SK-N-SH treated with all-trans-retinoic acid at 6 μM for 48 hours (cell line): Measurements from ENCODE around the gene SEL1L.

Source experiments
- ATAC-seq: fragments of 200-7000 bp; cut with Tn5 transposase; 3 replicates; pipeline ENCODE4 v1.9.1; 2020; ENCODE audit warnings: mild to moderate bottlenecking, moderate library complexity
- ARNTL ChIP-seq: fragments of 450-650 bp; formaldehyde crosslinking; IDR thresholded peaks from 2 replicates; pipeline ENCODE4 v1.5.0; 2020; ENCODE audit warnings: low read depth, mild to moderate bottlenecking, moderate library complexity, borderline replicate concordance
- BACH2 ChIP-seq: fragments of 250-450 bp; sonication (Bioruptor Pico); IDR thresholded peaks from 2 replicates; pipeline ENCODE4 v1.9.0; 2021; ENCODE audit warnings: mild to moderate bottlenecking, borderline replicate concordance
- CREB5 ChIP-seq: fragments of 250-450 bp; sonication (Bioruptor Pico); IDR thresholded peaks from 2 replicates; pipeline ENCODE4 v1.5.1; 2020; ENCODE audit warnings: low read depth, mild to moderate bottlenecking, moderate library complexity
- CSDC2 ChIP-seq: fragments of 250-450 bp; sonication (Bioruptor Pico); IDR thresholded peaks from 2 replicates; pipeline ENCODE4 v1.5.0; 2020; ENCODE audit warnings: mild to moderate bottlenecking, moderate library complexity
- ESRRG ChIP-seq: fragments of 250-450 bp; sonication (Bioruptor Pico); IDR thresholded peaks from 2 replicates; pipeline ENCODE4 v1.6.1; 2021; ENCODE audit warnings: mild to moderate bottlenecking
- GLIS3 ChIP-seq: fragments of 250-450 bp; sonication (Bioruptor Pico); IDR thresholded peaks from 2 replicates; pipeline ENCODE4 v1.5.0; 2020; ENCODE audit warnings: mild to moderate bottlenecking, moderate library complexity
- ISL1 ChIP-seq: fragments of 250-450 bp; sonication (Bioruptor Pico); IDR thresholded peaks from 2 replicates; pipeline ENCODE4 v2.1.2; 2022; ENCODE audit warnings: mild to moderate bottlenecking, moderate library complexity
- OSR1 ChIP-seq: fragments of 250-450 bp; sonication (Bioruptor Pico); IDR thresholded peaks from 2 replicates; pipeline ENCODE4 v1.8.0; 2022; ENCODE audit warnings: moderate library complexity, mild to moderate bottlenecking, inconsistent platforms
- PATZ1 ChIP-seq: fragments of 250-450 bp; sonication (Bioruptor Pico); IDR thresholded peaks from 2 replicates; pipeline ENCODE4 v1.8.0; 2020; ENCODE audit warnings: mild to moderate bottlenecking, moderate library complexity, borderline replicate concordance
- POU6F1 ChIP-seq: fragments of 250-450 bp; sonication (Bioruptor Pico); IDR thresholded peaks from 2 replicates; pipeline ENCODE4 v1.8.0; 2021; ENCODE audit warnings: low read depth, mild to moderate bottlenecking, moderate library complexity, borderline replicate concordance
- SNAI2 ChIP-seq: fragments of 250-450 bp; sonication (Bioruptor Pico); IDR thresholded peaks from 2 replicates; pipeline ENCODE4 v1.5.0; 2020; ENCODE audit warnings: mild to moderate bottlenecking, moderate library complexity
- TCF4 ChIP-seq: fragments of 250-450 bp; sonication (Bioruptor Pico); IDR thresholded peaks from 2 replicates; pipeline ENCODE4 v1.8.0; 2021; ENCODE audit warnings: mild to moderate bottlenecking, moderate library complexity, borderline replicate concordance
- TOX ChIP-seq: fragments of 250-450 bp; sonication (Bioruptor Pico); IDR thresholded peaks from 2 replicates; pipeline ENCODE4 v1.8.0; 2021; ENCODE audit warnings: mild to moderate bottlenecking, moderate library complexity, borderline replicate concordance
- TSHZ2 ChIP-seq: fragments of 250-450 bp; sonication (Bioruptor Pico); IDR thresholded peaks from 2 replicates; pipeline ENCODE4 v1.5.0; 2020; ENCODE audit warnings: mild to moderate bottlenecking, moderate library complexity
- ZFP30 ChIP-seq: fragments of 450-650 bp; formaldehyde crosslinking; IDR thresholded peaks from 2 replicates; pipeline ENCODE4 v1.5.0; 2022; ENCODE audit warnings: mild to moderate bottlenecking, moderate library complexity
- ZNF565 ChIP-seq: fragments of 450-650 bp; formaldehyde crosslinking; conservative IDR thresholded peaks from 2 replicates; pipeline ENCODE4 v1.5.0; 2020; ENCODE audit warnings: low read depth, mild to moderate bottlenecking, moderate library complexity
- ZNF70 ChIP-seq: fragments of 450-650 bp; formaldehyde crosslinking; IDR thresholded peaks from 2 replicates; pipeline ENCODE4 v1.5.0; 2020; ENCODE audit warnings: mild to moderate bottlenecking, moderate library complexity
- ZNF8 ChIP-seq: fragments of 450-650 bp; formaldehyde crosslinking; IDR thresholded peaks from 2 replicates; pipeline ENCODE4 v1.5.0; 2020; ENCODE audit warnings: mild to moderate bottlenecking, moderate library complexity

Gene SEL1L

GRCh38 chr14:81452341-81453133, 81.1 kb downstream of the SEL1L start:
- TF ChIP-seq SNAI2 (no peak), TSHZ2 (no peak), ZFP30 (CRISPR knock-in tag) (no peak), BACH2 (CRISPR knock-in tag) (no peak), ZNF70 (CRISPR knock-in tag) (no peak), PATZ1 (CRISPR knock-in tag) (no peak), POU6F1 (CRISPR knock-in tag) (no peak)
- TF ChIP-seq, all 23 proteins: peak for 0
- ATAC-seq, result peak; percentile 71

GRCh38 chr14:81450976-81451375, 82.7 kb downstream of the SEL1L start:
- TF ChIP-seq TCF4 (CRISPR knock-in tag) (no peak), POU6F1 (CRISPR knock-in tag) (no peak), TOX (CRISPR knock-in tag) (no peak), OSR1 (CRISPR knock-in tag) (no peak), ZNF565 (CRISPR knock-in tag) (no peak), ISL1 (CRISPR knock-in tag) (no peak), ZNF8 (CRISPR knock-in tag) (no peak), PATZ1 (CRISPR knock-in tag) (no peak), GLIS3 (CRISPR knock-in tag) (no peak), CSDC2 (CRISPR knock-in tag) (no peak), BACH2 (CRISPR knock-in tag) (no peak), CREB5 (CRISPR knock-in tag) (no peak)
- TF ChIP-seq, all 23 proteins: peak for 0
- no peak for ATAC-seq

GRCh38 chr14:81450100-81450531, 83.5 kb downstream of the SEL1L start:
- TF ChIP-seq SNAI2, result no peak
- TF ChIP-seq BACH2 (CRISPR knock-in tag), result no peak
- no peak for TF ChIP-seq TOX (CRISPR knock-in tag)
- no peak for TF ChIP-seq PATZ1 (CRISPR knock-in tag)
- TF ChIP-seq ESRRG (CRISPR knock-in tag), result no peak
- no peak for TF ChIP-seq ARNTL (CRISPR knock-in tag)
- TF ChIP-seq TCF4 (CRISPR knock-in tag), result no peak
- TF ChIP-seq, all 23 proteins: peak for 0
- ATAC-seq, result no peak
